H9 (cell line): Measurements from ENCODE around the gene PSG11. TPM values are rescaled to one million over a fixed set of nuclear protein-coding genes. Genes with fewer than 3 reads are reported as not detected.
"Not testable (repeated sequence)": the region's sequence is repeated elsewhere in the genome, so short reads cannot be mapped to it uniquely, and the experiment has no call there.

ENCODE experiments used
- DNase-seq: peaks from one replicate; pipeline ENCODE4 v3.0.0-alpha.2; 2017
- H2AFZ ChIP-seq: one replicate; pipeline ENCODE4 v1.6.1; 2013; ENCODE audit warnings: mild to moderate bottlenecking, low read length, control low read depth, moderate library complexity
- H2AK5ac ChIP-seq: 2 replicates; pipeline ENCODE4 v1.6.1; 2013; ENCODE audit warnings: low read length, control low read depth, mixed read lengths; ENCODE audit not compliant: insufficient read length
- H2BK120ac ChIP-seq: one replicate; pipeline ENCODE4 v1.6.1; 2013; ENCODE audit warnings: low read depth, mild to moderate bottlenecking, low read length, control low read depth, inconsistent platforms; ENCODE audit not compliant: poor library complexity, severe bottlenecking
- H2BK12ac ChIP-seq: 2 replicates; pipeline ENCODE4 v1.6.1; 2013; ENCODE audit warnings: low read length, control low read depth, mixed read lengths, low read depth; ENCODE audit not compliant: insufficient read length
- H2BK15ac ChIP-seq: 2 replicates; pipeline ENCODE4 v1.6.1; 2013; ENCODE audit warnings: low read depth, low read length, control low read depth
- H2BK20ac ChIP-seq: one replicate; pipeline ENCODE4 v1.6.1; 2013; ENCODE audit warnings: low read depth, mild to moderate bottlenecking, low read length, control low read depth, inconsistent platforms; ENCODE audit not compliant: poor library complexity, severe bottlenecking
- H2BK5ac ChIP-seq: 2 replicates; pipeline ENCODE4 v1.6.1; 2013; ENCODE audit warnings: low read length, control low read depth, mixed read lengths; ENCODE audit not compliant: insufficient read length
- H3K14ac ChIP-seq: 2 replicates; pipeline ENCODE4 v1.6.1; 2013; ENCODE audit warnings: low read length, control low read depth; ENCODE audit not compliant: insufficient read depth
- H3K18ac ChIP-seq: 2 replicates; pipeline ENCODE4 v1.6.1; 2013; ENCODE audit warnings: low read depth, mild to moderate bottlenecking, mixed read lengths, low read length, control low read depth; ENCODE audit not compliant: insufficient read length
- H3K23ac ChIP-seq: 2 replicates; pipeline ENCODE4 v1.6.1; 2013; ENCODE audit warnings: low read length, control low read depth, mixed read lengths, low read depth; ENCODE audit not compliant: insufficient read length
- H3K23me2 ChIP-seq: 2 replicates; pipeline ENCODE4 v1.6.1; 2013; ENCODE audit warnings: low read depth, mild to moderate bottlenecking, mixed read lengths, low read length, control low read depth; ENCODE audit not compliant: insufficient read length, poor library complexity, severe bottlenecking
- H3K27ac ChIP-seq: 2 replicates; pipeline ENCODE4 v1.5.1; 2013; ENCODE audit warnings: low read length, control low read depth, mixed read lengths, low read depth; ENCODE audit not compliant: insufficient read length
- H3K27me3 ChIP-seq: 2 replicates; pipeline ENCODE4 v1.6.1; 2013; ENCODE audit warnings: low read length, control low read depth, inconsistent platforms; ENCODE audit not compliant: insufficient read depth
- H3K4ac ChIP-seq: 2 replicates; pipeline ENCODE4 v1.6.1; 2013; ENCODE audit warnings: low read depth, mild to moderate bottlenecking, control low read depth, inconsistent platforms, low read length, moderate library complexity
- H3K4me1 ChIP-seq: 2 replicates; pipeline ENCODE4 v1.6.1; 2013; ENCODE audit warnings: low read length, control low read depth, inconsistent platforms; ENCODE audit not compliant: insufficient read depth
- H3K4me2 ChIP-seq: 2 replicates; pipeline ENCODE4 v1.6.1; 2013; ENCODE audit warnings: low read length, control low read depth, mixed read lengths; ENCODE audit not compliant: insufficient read length, insufficient read depth
- H3K56ac ChIP-seq: 2 replicates; pipeline ENCODE4 v1.6.1; 2013; ENCODE audit warnings: low read depth, mild to moderate bottlenecking, mixed read lengths, low read length, control low read depth; ENCODE audit not compliant: insufficient read length
- H3K79me1 ChIP-seq: 2 replicates; pipeline ENCODE4 v1.6.1; 2013; ENCODE audit warnings: low read depth, mild to moderate bottlenecking, moderate library complexity, low read length, control low read depth, inconsistent platforms; ENCODE audit not compliant: insufficient read depth, poor library complexity, severe bottlenecking
- H3K79me2 ChIP-seq: 2 replicates; pipeline ENCODE4 v1.6.1; 2013; ENCODE audit warnings: low read length, control low read depth, inconsistent platforms; ENCODE audit not compliant: insufficient read depth
- H3K9ac ChIP-seq: 2 replicates; pipeline ENCODE4 v1.6.1; 2013; ENCODE audit warnings: low read length, control low read depth, mixed read lengths; ENCODE audit not compliant: insufficient read length; ENCODE audit errors: extremely low read depth
- H3K9me3 ChIP-seq: one replicate; pipeline ENCODE4 v1.6.1; 2013; ENCODE audit warnings: low read depth, low read length, inconsistent platforms; ENCODE audit not compliant: control insufficient read depth
- H3T11ph ChIP-seq: one replicate; pipeline ENCODE4 v1.6.1; 2013; ENCODE audit warnings: mild to moderate bottlenecking, low read length, control low read depth, inconsistent platforms
- H4K20me1 ChIP-seq: one replicate; pipeline ENCODE4 v1.6.1; 2013; ENCODE audit not compliant: control insufficient read depth, insufficient read length, insufficient read depth
- H4K5ac ChIP-seq: 2 replicates; pipeline ENCODE4 v1.6.1; 2013; ENCODE audit warnings: low read depth, mild to moderate bottlenecking, mixed read lengths, low read length, control low read depth; ENCODE audit not compliant: insufficient read length
- H4K8ac ChIP-seq: replicated peaks from 2 replicates; pipeline ENCODE4 v1.6.1; 2013; ENCODE audit warnings: low read length, control low read depth, mixed read lengths, low read depth; ENCODE audit not compliant: insufficient read length
- H4K91ac ChIP-seq: 2 replicates; pipeline ENCODE4 v1.6.1; 2013; ENCODE audit warnings: low read depth, mild to moderate bottlenecking, moderate library complexity, mixed read lengths, low read length, control low read depth; ENCODE audit not compliant: insufficient read length
- H3K27ac Mint-ChIP-seq, 3 experiments: 2 replicates in 2 of 3; 3 replicates in 1 of 3; pipeline ENCODE4 v1.8.0; 2020 to 2021; ENCODE audit warnings: mixed read lengths in 3 of 3, mild to moderate bottlenecking in 1 of 3, moderate library complexity in 1 of 3
- H3K27me3 Mint-ChIP-seq: 2 replicates; pipeline ENCODE4 v1.8.0; 2021; ENCODE audit warnings: low read depth, mild to moderate bottlenecking, moderate library complexity, mixed read lengths
- H3K36me3 Mint-ChIP-seq, 3 experiments: 2 replicates in 2 of 3; 3 replicates in 1 of 3; pipeline ENCODE4 v1.8.0; 2020 to 2021; ENCODE audit warnings: low read depth in 3 of 3, mixed read lengths in 3 of 3; ENCODE audit not compliant: insufficient read depth in 1 of 3
- H3K4me1 Mint-ChIP-seq, 2 experiments: 2 replicates each; pipeline ENCODE4 v1.8.0; 2020; ENCODE audit warnings: mixed read lengths in 2 of 2
- H3K4me3 Mint-ChIP-seq, 2 experiments: 2 replicates in 1 of 2; 3 replicates in 1 of 2; pipeline ENCODE4 v1.8.0; 2020 to 2021; ENCODE audit warnings: mild to moderate bottlenecking in 2 of 2, mixed read lengths in 2 of 2, moderate library complexity in 1 of 2
- H3K9me3 Mint-ChIP-seq, 2 experiments: 2 replicates in 1 of 2; 3 replicates in 1 of 2; pipeline ENCODE4 v1.8.0; 2020; ENCODE audit warnings: mild to moderate bottlenecking in 2 of 2, mixed read lengths in 2 of 2, moderate library complexity in 1 of 2
- WGBS: extraction: QIAGEN DNeasy Blood & Tissue Kit; methylation state at CpG from one replicate; pipeline ENCODE4 v1.1.7; 2013; ENCODE audit warnings: missing lambda C conversion rate, low lambda C conversion rate, mixed read lengths; ENCODE audit not compliant: insufficient read length; ENCODE audit errors: extremely low coverage; 5-methylcytosine and 5-hydroxymethylcytosine counted together
- total RNA-seq: library from RNA; stranded (reverse); gene quantifications from 2 replicates; pipeline ENCODE4 v1.2.1, GENCODE V29; 2021

Gene PSG11
- total RNA-seq, 1 experiment from 2014 or later, result not detected

DNA sequence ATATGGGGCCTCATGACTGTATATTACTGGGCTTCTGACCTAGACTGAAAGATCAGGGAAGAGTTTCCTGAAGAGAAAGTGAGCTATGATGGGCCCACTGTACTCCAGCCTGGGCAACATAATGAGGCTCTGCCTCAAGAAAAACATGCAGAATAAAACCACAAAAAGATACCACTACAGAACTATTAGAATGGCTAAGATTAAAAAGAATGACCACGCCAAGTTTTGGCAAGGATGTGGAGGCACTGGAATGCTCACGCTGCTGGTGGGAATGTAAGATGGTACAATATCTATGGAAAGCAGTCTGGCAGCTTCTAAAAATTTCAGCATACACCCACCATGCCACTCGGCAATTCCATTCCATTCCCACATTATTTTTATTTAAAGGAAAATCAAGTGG lies 30.1 kb downstream of the PSG11 start:
- H2AK5ac ChIP-seq, H3K27me3 Mint-ChIP-seq, H3K4me2 ChIP-seq, H3K79me1 ChIP-seq, H2BK12ac ChIP-seq, H4K91ac ChIP-seq, H3K9ac ChIP-seq, DNase-seq, H4K5ac ChIP-seq, H3K23me2 ChIP-seq, H3K14ac ChIP-seq, H3K27ac ChIP-seq, H2BK15ac ChIP-seq, H3K4me1 ChIP-seq, H4K20me1 ChIP-seq, H3K18ac ChIP-seq, H3K27me3 ChIP-seq, H3K27ac Mint-ChIP-seq, H2BK20ac ChIP-seq, H2BK120ac ChIP-seq, H3K4me3 Mint-ChIP-seq, H3K56ac ChIP-seq, H4K8ac ChIP-seq, H3K23ac ChIP-seq, H3T11ph ChIP-seq, H2AFZ ChIP-seq, H3K4ac ChIP-seq, H2BK5ac ChIP-seq, H3K4me1 Mint-ChIP-seq, H3K79me2 ChIP-seq: not testable (repeated sequence)
- WGBS, result no CpG with 5 or more reads among the region's 3 CpGs
- peaks cover 0 to 21% (median 5%) of the 10 kb centered on the region in 3 experiments; a peak in 5 of 7 replicates for H3K36me3 Mint-ChIP-seq
- peaks cover 14% of the 10 kb centered on the region for H3K9me3 ChIP-seq
- H3K9me3 Mint-ChIP-seq, result peaks cover 83 to 93% of the 10 kb centered on the region in 2 experiments

DNA sequence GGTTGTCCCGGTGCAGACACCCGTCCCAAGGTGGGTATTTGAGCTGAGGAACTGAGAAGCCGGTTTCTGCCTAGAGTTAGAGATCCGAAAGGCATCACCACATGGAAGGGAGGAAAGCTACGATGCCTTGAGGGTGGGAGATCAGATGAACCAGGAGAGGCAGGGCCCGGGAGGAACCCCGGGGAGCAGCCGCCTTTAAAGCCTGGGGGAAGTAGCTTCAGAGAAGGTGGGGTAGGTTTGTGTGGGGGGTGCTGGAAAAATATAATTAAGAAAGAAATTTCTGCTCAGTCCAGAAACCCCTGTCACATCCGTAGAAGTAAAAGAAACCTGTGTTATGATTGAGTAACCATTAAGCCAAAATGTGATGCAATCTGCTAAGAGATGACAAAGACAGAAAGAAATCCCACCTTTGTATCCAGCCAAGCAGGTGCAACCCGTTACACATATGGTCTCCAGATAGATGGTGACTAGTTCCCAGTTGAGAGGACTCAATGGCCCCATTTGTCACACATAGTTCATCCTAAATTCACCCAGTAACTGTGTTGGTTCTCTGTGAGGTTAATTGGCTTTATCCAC lies 34.2 kb downstream of the PSG11 start:
- H3K4me3 Mint-ChIP-seq, H3K27me3 ChIP-seq, H3K18ac ChIP-seq, H3K79me2 ChIP-seq, H3K9ac ChIP-seq, H3K4ac ChIP-seq, H4K8ac ChIP-seq, H3K4me1 ChIP-seq, H3K27ac Mint-ChIP-seq, H4K91ac ChIP-seq, H3K27ac ChIP-seq, H2BK12ac ChIP-seq, H3K56ac ChIP-seq, H3K4me2 ChIP-seq, H3K23me2 ChIP-seq, H3K4me1 Mint-ChIP-seq, H4K20me1 ChIP-seq, H3K14ac ChIP-seq, H4K5ac ChIP-seq, H2BK5ac ChIP-seq, H2AFZ ChIP-seq, H3K79me1 ChIP-seq, H2BK15ac ChIP-seq, DNase-seq, H2BK120ac ChIP-seq, H3K23ac ChIP-seq, H3T11ph ChIP-seq, H2AK5ac ChIP-seq, H2BK20ac ChIP-seq, H3K27me3 Mint-ChIP-seq: not testable (repeated sequence)
- no CpG with 5 or more reads among the region's 10 CpGs for WGBS
- Mint-ChIP-seq H3K9me3 (peaks cover 87 to 89% of the 10 kb centered on the region in 2 experiments), H3K36me3 (peaks cover 0 to 28% (median 12%) of the 10 kb centered on the region in 3 experiments; a peak in 6 of 7 replicates)
- peaks cover 42% of the 10 kb centered on the region for H3K9me3 ChIP-seq
